ENCODE results near the gene KIF6. TPM values are rescaled to one million over a fixed set of nuclear protein-coding genes. Genes with fewer than 3 reads are reported as not detected.

Gene KIF6
- total RNA-seq, 4 donors from 2014 or later: 0.10 to 0.61 (median 0.13) TPM; not detected in 1

DNA sequence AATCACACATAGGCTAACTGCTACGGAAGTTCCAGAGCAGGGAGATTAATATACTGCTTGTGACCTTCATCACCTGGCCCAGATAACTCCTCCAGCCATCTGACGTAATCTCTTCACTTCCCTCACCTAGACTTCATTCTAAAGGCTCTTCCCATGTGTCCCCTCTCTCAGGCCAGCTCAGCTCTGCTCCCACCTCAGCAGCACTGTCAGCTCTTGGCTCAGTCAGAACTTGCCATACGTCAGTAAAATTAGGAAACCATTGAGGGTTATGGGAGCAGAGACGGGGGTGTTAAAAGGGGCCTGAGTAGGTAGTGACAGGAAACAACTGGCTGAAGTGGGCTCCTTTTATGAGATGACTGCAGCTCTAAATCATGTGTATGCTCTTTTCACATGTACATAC lies 101.5 kb downstream of the KIF6 start:
- WGBS, 2 donors: 90 to 95% methylated on average over 4 of the region's 4 CpGs
- no peak for DNase-seq (ENCODE audit: low spot score in 2 of 2)
- H3K4me3 ChIP-seq (ENCODE audit: low read depth, poor library complexity, severe bottlenecking): no peak overlapping the region
- intact Hi-C loops (cut with DNase I; ENCODE audit: low total_unique reads): no loop called here
- no peak for TF ChIP-seq POLR2A (IDR thresholded peaks at IDR 0.05)
- TF ChIP-seq, protein P1, sequence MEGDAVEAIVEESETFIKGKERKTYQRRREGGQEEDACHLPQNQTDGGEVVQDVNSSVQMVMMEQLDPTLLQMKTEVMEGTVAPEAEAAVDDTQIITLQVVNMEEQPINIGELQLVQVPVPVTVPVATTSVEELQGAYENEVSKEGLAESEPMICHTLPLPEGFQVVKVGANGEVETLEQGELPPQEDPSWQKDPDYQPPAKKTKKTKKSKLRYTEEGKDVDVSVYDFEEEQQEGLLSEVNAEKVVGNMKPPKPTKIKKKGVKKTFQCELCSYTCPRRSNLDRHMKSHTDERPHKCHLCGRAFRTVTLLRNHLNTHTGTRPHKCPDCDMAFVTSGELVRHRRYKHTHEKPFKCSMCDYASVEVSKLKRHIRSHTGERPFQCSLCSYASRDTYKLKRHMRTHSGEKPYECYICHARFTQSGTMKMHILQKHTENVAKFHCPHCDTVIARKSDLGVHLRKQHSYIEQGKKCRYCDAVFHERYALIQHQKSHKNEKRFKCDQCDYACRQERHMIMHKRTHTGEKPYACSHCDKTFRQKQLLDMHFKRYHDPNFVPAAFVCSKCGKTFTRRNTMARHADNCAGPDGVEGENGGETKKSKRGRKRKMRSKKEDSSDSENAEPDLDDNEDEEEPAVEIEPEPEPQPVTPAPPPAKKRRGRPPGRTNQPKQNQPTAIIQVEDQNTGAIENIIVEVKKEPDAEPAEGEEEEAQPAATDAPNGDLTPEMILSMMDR (IDR thresholded peaks at IDR 0.05): no peak

DNA sequence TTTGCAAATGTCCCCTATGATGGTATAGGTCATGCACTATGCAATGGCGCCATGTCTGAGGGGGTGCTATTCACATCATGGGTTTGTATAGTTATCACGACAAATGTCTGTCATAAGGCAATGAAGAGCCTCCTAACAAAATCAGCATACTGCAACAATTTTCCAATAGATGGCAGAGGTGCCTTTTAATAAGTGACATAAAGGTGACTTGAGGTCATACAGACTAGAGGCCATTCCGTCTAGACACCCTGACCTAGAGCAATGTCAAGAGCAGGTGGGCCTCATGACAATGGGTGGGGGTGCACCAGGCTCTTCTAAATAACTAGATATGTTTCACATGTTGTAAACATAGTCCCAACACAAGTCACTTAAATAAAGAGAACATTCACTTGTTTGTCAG lies 107.7 kb downstream of the KIF6 start:
- WGBS, 2 donors: 79 to 82% methylated on average over 3 of the region's 3 CpGs
- H3K4me3 ChIP-seq (ENCODE audit: low read depth, poor library complexity, severe bottlenecking): no peak overlapping the region
- DNase-seq (ENCODE audit: low spot score in 2 of 2): no peak
- no peak for TF ChIP-seq POLR2A (IDR thresholded peaks at IDR 0.05)
- TF ChIP-seq, protein P1 (IDR thresholded peaks at IDR 0.05): no peak
- intact Hi-C loops (cut with DNase I; ENCODE audit: low total_unique reads): no loop called here

DNA sequence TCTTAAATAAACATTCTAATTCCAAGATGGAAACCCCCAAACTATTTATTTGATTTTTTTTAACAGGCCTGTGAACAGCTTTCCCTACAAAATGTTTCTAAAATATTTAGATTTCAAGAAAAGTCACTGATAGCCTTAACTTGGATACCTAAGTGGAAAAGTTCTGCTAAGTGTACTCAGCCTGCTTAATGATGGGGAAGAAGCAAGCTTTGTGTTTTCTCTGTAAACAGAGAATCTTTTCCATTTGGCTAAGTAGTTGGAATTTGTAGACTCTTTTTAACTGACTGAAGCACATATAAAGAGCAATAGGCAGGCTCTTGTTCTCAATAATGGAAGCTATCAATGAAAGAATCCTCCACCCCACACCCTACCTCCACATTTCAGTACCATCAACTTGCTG lies 108.2 kb downstream of the KIF6 start:
- intact Hi-C loops (cut with DNase I; ENCODE audit: low total_unique reads): no loop called here
- DNase-seq (ENCODE audit: low spot score in 2 of 2): no peak
- H3K4me3 ChIP-seq (ENCODE audit: low read depth, poor library complexity, severe bottlenecking): no peak overlapping the region
- TF ChIP-seq, protein P1 (IDR thresholded peaks at IDR 0.05): no peak
- TF ChIP-seq POLR2A (IDR thresholded peaks at IDR 0.05): no peak

DNA sequence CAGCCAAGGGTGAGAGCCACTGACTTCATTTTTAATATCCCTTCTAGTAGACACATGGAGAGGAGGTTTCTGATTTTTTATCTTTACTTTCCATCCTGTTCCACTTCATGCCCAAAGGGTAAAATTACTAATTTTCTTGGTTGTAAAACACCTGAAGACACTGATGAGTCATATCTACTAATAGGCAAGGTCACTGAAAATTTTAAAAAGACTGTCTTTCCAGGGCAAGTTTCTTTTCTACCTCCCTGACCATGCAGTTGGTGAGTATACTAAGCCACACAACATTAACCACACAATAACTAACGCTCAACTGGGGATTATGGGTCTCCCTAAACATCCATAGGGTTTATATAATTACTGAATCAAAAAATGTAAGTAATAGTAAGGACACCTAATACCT lies 109.6 kb downstream of the KIF6 start:
- intact Hi-C loops (cut with DNase I; ENCODE audit: low total_unique reads): no loop called here
- no peak overlapping the region for H3K4me3 ChIP-seq (ENCODE audit: low read depth, poor library complexity, severe bottlenecking)
- 82 to 92% methylated on average over 1 of the region's 1 CpG for WGBS, 2 donors
- DNase-seq (ENCODE audit: low spot score in 2 of 2): no peak
- TF ChIP-seq, protein P1 (IDR thresholded peaks at IDR 0.05): no peak
- no peak for TF ChIP-seq POLR2A (IDR thresholded peaks at IDR 0.05)

DNA sequence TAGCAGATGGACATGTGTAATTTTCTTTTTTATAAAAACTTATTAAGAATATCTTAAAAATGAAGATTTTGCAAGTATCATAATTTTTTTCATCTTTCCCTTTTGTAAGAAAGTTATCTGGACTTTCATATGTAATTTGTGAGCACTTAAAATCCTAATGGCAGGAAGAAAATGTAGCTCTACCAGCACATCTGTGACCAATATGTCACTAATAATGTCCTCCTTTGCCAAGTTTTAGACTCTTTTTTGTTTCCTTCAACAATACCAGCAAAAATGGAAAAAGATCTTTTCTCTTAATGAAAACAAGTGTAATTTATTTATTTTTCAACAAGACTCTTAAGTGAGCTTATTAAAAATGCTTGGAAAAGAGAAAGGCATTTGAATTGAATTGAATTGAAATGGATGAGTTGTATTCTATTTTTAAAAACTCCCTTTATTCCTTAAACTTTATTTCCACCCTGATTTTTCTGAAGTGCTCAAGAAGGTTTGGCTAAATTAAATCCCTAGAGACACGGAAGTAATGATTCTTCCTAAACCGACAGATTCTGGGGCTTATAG lies 110.7 kb downstream of the KIF6 start:
- TF ChIP-seq, protein P1 (IDR thresholded peaks at IDR 0.05): no peak
- TF ChIP-seq POLR2A (IDR thresholded peaks at IDR 0.05): no peak
- DNase-seq (ENCODE audit: low spot score in 2 of 2): no peak
- no peak overlapping the region for H3K4me3 ChIP-seq (ENCODE audit: low read depth, poor library complexity, severe bottlenecking)
- intact Hi-C loops (cut with DNase I; ENCODE audit: low total_unique reads): no loop called here
- 61 to 69% methylated on average over 2 of the region's 2 CpGs for WGBS, 2 donors

DNA sequence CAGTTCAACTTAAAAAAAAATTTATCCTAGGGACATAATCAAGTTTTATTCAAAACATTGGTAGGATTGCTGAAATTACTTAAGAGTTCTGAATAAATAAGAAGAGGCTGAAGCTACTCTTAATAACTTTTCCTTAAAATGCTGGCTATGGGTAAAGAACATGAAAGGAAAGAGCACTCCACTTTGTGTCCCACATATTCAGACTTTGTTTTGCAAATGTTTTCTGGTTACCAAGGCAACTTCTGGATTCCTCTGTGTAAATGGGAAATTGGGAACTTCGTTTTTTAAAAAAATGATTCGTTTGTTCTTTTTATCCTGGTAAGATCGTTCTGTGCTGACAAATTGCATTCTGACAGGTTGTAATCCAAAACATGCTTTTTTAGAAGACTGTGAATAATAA lies 115.0 kb downstream of the KIF6 start:
- TF ChIP-seq, protein P1 (IDR thresholded peaks at IDR 0.05): no peak
- TF ChIP-seq POLR2A (IDR thresholded peaks at IDR 0.05): no peak
- WGBS, 2 donors: 10% methylated on average over 3 of the region's 3 CpGs
- intact Hi-C loops (cut with DNase I; ENCODE audit: low total_unique reads): no loop called here
- DNase-seq (ENCODE audit: low spot score in 2 of 2): no peak
- H3K4me3 ChIP-seq (ENCODE audit: low read depth, poor library complexity, severe bottlenecking): no peak overlapping the region
